Testis (tissue), 2 donors: Measurements from ENCODE around the gene ADTRP.

ENCODE experiments used
- CTCF ChIP-seq, 3 experiments: fragments of 450-650 bp in 2 of 3; fragments of 200-600 bp in 1 of 3; sonication (generic) in 1 of 3; IDR thresholded peaks; one replicate each; pipeline ENCODE4 v1.5.1; 2016 to 2019; ENCODE audit warnings: antibody characterized with exemption in 3 of 3, mild to moderate bottlenecking in 2 of 3, moderate library complexity in 1 of 3
- POLR2A ChIP-seq: fragments of 450-650 bp; IDR thresholded peaks from one replicate; pipeline ENCODE4 v1.6.1; 2017; ENCODE audit warnings: antibody characterized with exemption, mild to moderate bottlenecking, moderate library complexity

GRCh38 chr6:11773013-11773412 is 5.6 kb downstream of the ADTRP start:
- no peak for TF ChIP-seq CTCF (IDR thresholded peaks at IDR 0.05)
- TF ChIP-seq POLR2A: no peak
